Measurements from ENCODE around the gene SP3. TPM values are rescaled to one million over a fixed set of nuclear protein-coding genes. Genes with fewer than 3 reads are reported as not detected.
A peak's percentile ranks its signal among the peaks of the same experiment; 100 is the strongest.

Gene SP3
- polyA plus RNA-seq, 1 donor (not counting 4 experiments of a cell fraction or from before 2014, with no cell fraction given) = 46.7 TPM

DNA sequence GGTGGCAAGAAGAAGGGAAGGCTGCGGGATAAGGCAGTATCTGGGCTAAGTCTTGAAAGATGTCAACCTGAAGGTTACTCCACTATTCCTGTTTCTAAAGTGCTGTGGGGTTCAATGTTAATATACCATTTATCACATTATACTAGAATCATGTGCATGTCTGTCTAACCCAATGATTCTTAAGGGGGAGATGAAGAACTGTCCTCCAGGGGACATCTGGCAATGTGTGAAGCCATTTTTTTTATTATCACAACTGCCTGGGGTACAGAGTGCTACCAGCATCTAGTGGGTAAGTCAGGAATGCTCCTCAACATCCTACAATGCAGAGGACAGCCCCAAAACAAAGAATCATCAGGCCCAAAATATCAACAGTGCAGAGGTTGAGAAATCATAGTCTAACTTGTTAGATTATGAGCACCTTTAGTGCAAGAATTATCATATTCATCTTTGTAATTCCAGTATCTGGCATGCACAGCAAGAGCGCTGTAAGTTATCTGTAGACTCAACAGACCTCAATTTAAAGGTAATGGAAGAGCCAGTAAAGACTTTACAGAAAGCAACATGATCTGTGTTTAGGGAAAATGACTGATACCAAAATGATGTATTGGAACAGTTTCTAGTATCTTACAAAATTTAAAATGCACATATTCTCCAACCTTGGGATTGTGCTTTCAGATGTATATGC lies 26.3 kb downstream of the SP3 start:
- Histone ChIP-seq H3K27ac (ENCODE audit: control insufficient read depth, insufficient read depth, low read length) (no peak overlapping the region), H3K36me3 (ENCODE audit: control insufficient read depth in 2 of 2, extremely low read depth in 1 of 2, insufficient read depth in 2 of 2, low read length in 2 of 2) (peaks cover 0 to 5% of the 10 kb centered on the region in 2 experiments), H3K4me3 (ENCODE audit: control insufficient read depth in 2 of 3, extremely low read depth in 1 of 3, insufficient read depth in 2 of 3, low read depth in 1 of 3, low read length in 3 of 3) (no peak overlapping the region), H3K9ac (ENCODE audit: control insufficient read depth, extremely low read depth, insufficient read depth, low read length) (no peak overlapping the region), H3K9me3 (ENCODE audit: control insufficient read depth, low read depth, low read length) (no peaks in the 10 kb centered on the region), H3K4me2 (ENCODE audit: control insufficient read depth, extremely low read depth, insufficient read depth, low read depth, low read length) (no peak overlapping the region), H2AFZ (ENCODE audit: control insufficient read depth, low read length) (no peak overlapping the region), H3K79me2 (ENCODE audit: control insufficient read depth, insufficient read depth, low read length) (peaks cover 97% of the 10 kb centered on the region), H3K4me1 (ENCODE audit: control insufficient read depth, extremely low read depth, insufficient read depth, low read length) (peaks cover 31% of the 10 kb centered on the region), H3K9me1 (ENCODE audit: control insufficient read depth, extremely low read depth, insufficient read depth, low read length) (peaks cover 2% of the 10 kb centered on the region), H4K20me1 (ENCODE audit: control insufficient read depth, extremely low read depth, insufficient read depth, low read length) (peaks cover 16% of the 10 kb centered on the region), H3K27me3 (ENCODE audit: control insufficient read depth, extremely low read depth, insufficient read depth, low read length) (no peaks in the 10 kb centered on the region)
- TF ChIP-seq EZH2 (IDR thresholded peaks at IDR 0.05; ENCODE audit: low read length) = no peak
- TF ChIP-seq, protein P1, sequence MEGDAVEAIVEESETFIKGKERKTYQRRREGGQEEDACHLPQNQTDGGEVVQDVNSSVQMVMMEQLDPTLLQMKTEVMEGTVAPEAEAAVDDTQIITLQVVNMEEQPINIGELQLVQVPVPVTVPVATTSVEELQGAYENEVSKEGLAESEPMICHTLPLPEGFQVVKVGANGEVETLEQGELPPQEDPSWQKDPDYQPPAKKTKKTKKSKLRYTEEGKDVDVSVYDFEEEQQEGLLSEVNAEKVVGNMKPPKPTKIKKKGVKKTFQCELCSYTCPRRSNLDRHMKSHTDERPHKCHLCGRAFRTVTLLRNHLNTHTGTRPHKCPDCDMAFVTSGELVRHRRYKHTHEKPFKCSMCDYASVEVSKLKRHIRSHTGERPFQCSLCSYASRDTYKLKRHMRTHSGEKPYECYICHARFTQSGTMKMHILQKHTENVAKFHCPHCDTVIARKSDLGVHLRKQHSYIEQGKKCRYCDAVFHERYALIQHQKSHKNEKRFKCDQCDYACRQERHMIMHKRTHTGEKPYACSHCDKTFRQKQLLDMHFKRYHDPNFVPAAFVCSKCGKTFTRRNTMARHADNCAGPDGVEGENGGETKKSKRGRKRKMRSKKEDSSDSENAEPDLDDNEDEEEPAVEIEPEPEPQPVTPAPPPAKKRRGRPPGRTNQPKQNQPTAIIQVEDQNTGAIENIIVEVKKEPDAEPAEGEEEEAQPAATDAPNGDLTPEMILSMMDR (optimal IDR thresholded peaks at IDR 0.05 in 1 of 3, IDR thresholded peaks at IDR 0.05 in 1 of 3, conservative IDR thresholded peaks at IDR 0.05 in 1 of 3; ENCODE audit: extremely low read depth in 1 of 3, insufficient read depth in 2 of 3, low read length in 3 of 3) = no peak
- FAIRE-seq (no peak), DNase-seq (ENCODE audit: low read depth, low spot score) (no peak)
- dilution Hi-C loops (cut with MboI; ENCODE audit: extremely low pct_ligation_motif_present, low sequenced_read_pairs) = no loop called here

DNA sequence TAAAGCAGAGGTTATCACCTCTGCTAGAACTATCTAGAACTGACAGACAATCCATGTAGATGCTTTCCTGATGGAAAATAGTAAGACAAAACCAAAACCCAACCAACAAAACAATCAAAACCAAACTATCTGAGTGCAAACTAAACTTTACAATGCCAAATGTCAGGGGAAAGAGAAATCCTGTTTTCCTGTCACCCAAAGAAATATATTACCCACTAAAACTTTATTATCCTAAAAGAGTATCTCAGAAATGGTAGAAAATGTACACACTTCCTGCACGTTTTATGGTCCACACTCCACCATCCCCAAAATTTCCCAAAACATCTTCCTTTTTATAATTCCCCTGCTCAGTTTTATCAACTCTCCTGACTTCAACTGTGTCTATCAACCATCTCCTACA lies 29.9 kb downstream of the SP3 start:
- no peak overlapping the region for H2AFZ ChIP-seq (ENCODE audit: control insufficient read depth, low read length)
- H3K4me3 ChIP-seq (ENCODE audit: control insufficient read depth in 2 of 3, extremely low read depth in 1 of 3, insufficient read depth in 2 of 3, low read depth in 1 of 3, low read length in 3 of 3) = no peak overlapping the region
- H3K4me1 ChIP-seq (ENCODE audit: control insufficient read depth, extremely low read depth, insufficient read depth, low read length) = peaks cover 17% of the 10 kb centered on the region
- H3K79me2 ChIP-seq (ENCODE audit: control insufficient read depth, insufficient read depth, low read length) = peaks cover 96% of the 10 kb centered on the region
- H3K27ac ChIP-seq (ENCODE audit: control insufficient read depth, insufficient read depth, low read length) = no peak overlapping the region
- H3K36me3 ChIP-seq (ENCODE audit: control insufficient read depth in 2 of 2, extremely low read depth in 1 of 2, insufficient read depth in 2 of 2, low read length in 2 of 2) = peaks cover 0 to 5% of the 10 kb centered on the region in 2 experiments
- H3K4me2 ChIP-seq (ENCODE audit: control insufficient read depth, extremely low read depth, insufficient read depth, low read depth, low read length) = peak overlapping the region; percentile 56
- H3K9me1 ChIP-seq (ENCODE audit: control insufficient read depth, extremely low read depth, insufficient read depth, low read length) = peaks cover 2% of the 10 kb centered on the region
- no peak for TF ChIP-seq EZH2 (IDR thresholded peaks at IDR 0.05; ENCODE audit: low read length)
- TF ChIP-seq, protein P1 (optimal IDR thresholded peaks at IDR 0.05 in 1 of 3, IDR thresholded peaks at IDR 0.05 in 1 of 3, conservative IDR thresholded peaks at IDR 0.05 in 1 of 3; ENCODE audit: extremely low read depth in 1 of 3, insufficient read depth in 2 of 3, low read length in 3 of 3) = no peak
- DNase-seq (ENCODE audit: low read depth, low spot score) = no peak
- no peak for FAIRE-seq
- H3K9ac ChIP-seq (ENCODE audit: control insufficient read depth, extremely low read depth, insufficient read depth, low read length) = no peak overlapping the region
- dilution Hi-C loops (cut with MboI; ENCODE audit: extremely low pct_ligation_motif_present, low sequenced_read_pairs) = no loop called here
- no peaks in the 10 kb centered on the region for H3K27me3 ChIP-seq (ENCODE audit: control insufficient read depth, extremely low read depth, insufficient read depth, low read length)
- H4K20me1 ChIP-seq (ENCODE audit: control insufficient read depth, extremely low read depth, insufficient read depth, low read length) = peaks cover 20% of the 10 kb centered on the region
- no peaks in the 10 kb centered on the region for H3K9me3 ChIP-seq (ENCODE audit: control insufficient read depth, low read depth, low read length)

Measured in keratinocyte (primary cell).